Measurements from ENCODE around the gene PKD2.

DNA sequence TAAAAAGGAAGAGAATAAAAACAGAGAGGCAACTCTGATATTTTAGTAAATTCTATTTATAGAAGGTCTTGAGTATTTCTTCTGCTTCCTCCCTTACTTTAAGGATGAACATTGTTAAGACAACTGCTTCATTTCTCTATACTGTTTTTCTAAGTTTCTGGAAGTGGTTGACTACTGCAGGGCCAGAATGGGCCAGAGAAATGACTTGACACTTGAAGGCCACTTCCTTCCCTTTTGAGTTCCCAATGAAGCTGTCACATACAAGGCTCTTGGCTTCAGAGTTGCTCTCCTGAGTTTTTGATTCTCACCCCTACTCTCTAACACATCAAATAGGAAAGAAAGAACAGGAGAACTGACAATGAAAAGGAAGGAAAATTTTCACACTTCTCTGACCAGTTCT is 37.6 kb downstream of the PKD2 start:
- TF ChIP-seq RFX5 (IDR thresholded peaks at IDR 0.05; ENCODE audit: low read length) = no peak
- TF ChIP-seq JUND (IDR thresholded peaks at IDR 0.05) = no peak
- no peak for TF ChIP-seq CTCF (IDR thresholded peaks at IDR 0.05)
- no peak for TF ChIP-seq ZBTB33 (IDR thresholded peaks at IDR 0.05; ENCODE audit: borderline replicate concordance, low read depth)

Data from SK-N-SH (cell line).